H1 (cell line): ENCODE results near the gene ZNF451. TPM values are rescaled to one million over a fixed set of nuclear protein-coding genes. Genes with fewer than 3 reads are reported as not detected.

Experiments used
- CTCF ChIA-PET: fragments of 300-600 bp; sonication (Branson Sonifier 250); formaldehyde crosslinking; loops from one replicate; lab custom pipeline; 2021; ENCODE audit not compliant: partially characterized antibody; lab: Charles Lee
- POLR2A ChIA-PET: fragments of 300-600 bp; sonication (Branson Sonifier 250); formaldehyde crosslinking; loops from one replicate; lab custom pipeline; 2021; ENCODE audit warnings: inconsistent platforms; ENCODE audit not compliant: partially characterized antibody; lab: Charles Lee
- DNase-seq, 2 experiments: peaks; one replicate each; pipeline versions ENCODE4 v3.0.0 to v3.0.0-alpha.2; 2010 to 2022; ENCODE audit warnings: low spot score in 2 of 2, low read depth in 1 of 2, mixed read lengths in 1 of 2
- FAIRE-seq: peaks from 2 replicates; lab custom pipeline; 2011; peaks lifted over from hg19 to GRCh38; lab: Jason Lieb, UNC
- H2AFZ ChIP-seq: 2 replicates; pipeline ENCODE4 v1.8.1; 2012; ENCODE audit warnings: low read length, inconsistent platforms
- H2AK5ac ChIP-seq: 2 replicates; pipeline ENCODE4 v1.6.1; 2013; ENCODE audit warnings: low read depth, low read length
- H2BK120ac ChIP-seq: replicated peaks from 2 replicates; pipeline ENCODE3; 2013; ENCODE audit warnings: low read depth, low read length, inconsistent platforms
- H2BK12ac ChIP-seq: 2 replicates; pipeline ENCODE4 v1.6.1; 2013; ENCODE audit warnings: low read depth, low read length
- H2BK15ac ChIP-seq: 2 replicates; pipeline ENCODE4 v1.6.1; 2013; ENCODE audit warnings: low read length
- H2BK20ac ChIP-seq: 2 replicates; pipeline ENCODE4 v1.6.1; 2013; ENCODE audit warnings: low read length
- H2BK5ac ChIP-seq: 2 replicates; pipeline ENCODE4 v1.6.1; 2013; ENCODE audit warnings: low read depth, low read length
- H3K14ac ChIP-seq: 2 replicates; pipeline ENCODE4 v1.6.1; 2013; ENCODE audit warnings: inconsistent platforms; ENCODE audit not compliant: insufficient read length
- H3K18ac ChIP-seq: 2 replicates; pipeline ENCODE4 v1.6.1; 2013; ENCODE audit warnings: low read length; ENCODE audit errors: extremely low read depth
- H3K23ac ChIP-seq: 2 replicates; pipeline ENCODE4 v1.6.1; 2013; ENCODE audit warnings: inconsistent platforms; ENCODE audit not compliant: insufficient read length
- H3K23me2 ChIP-seq: 2 replicates; pipeline ENCODE4 v1.6.1; 2013; ENCODE audit warnings: low read depth, low read length
- H3K27ac ChIP-seq: 2 replicates; pipeline ENCODE4 v1.6.1; 2011; ENCODE audit warnings: low read depth, low read length, inconsistent platforms
- H3K27me3 ChIP-seq, 4 experiments: replicated peaks in 1 of 4; 1 replicate in 1 of 4; 2 replicates in 3 of 4; pipeline versions ENCODE4 v1.6.1 to v1.8.1; 2011 to 2013; ENCODE audit warnings: low read length in 3 of 4, mild to moderate bottlenecking in 3 of 4, inconsistent platforms in 2 of 4, mixed read lengths in 2 of 4, moderate library complexity in 1 of 4; ENCODE audit not compliant: control insufficient read depth in 3 of 4, insufficient read depth in 3 of 4; ENCODE audit errors: extremely low read depth in 1 of 4
- H3K36me3 ChIP-seq, 4 experiments: 2 replicates each; pipeline versions ENCODE4 v1.6.1 to v1.8.1; 2011 to 2013; ENCODE audit warnings: mild to moderate bottlenecking in 4 of 4, low read length in 3 of 4, moderate library complexity in 2 of 4, control low read depth in 1 of 4, inconsistent platforms in 1 of 4; ENCODE audit not compliant: insufficient read depth in 4 of 4, control insufficient read depth in 2 of 4
- H3K4ac ChIP-seq: replicated peaks from 2 replicates; pipeline ENCODE3; 2013; ENCODE audit warnings: low read length, low read depth, mixed read lengths, inconsistent platforms; ENCODE audit not compliant: insufficient read length
- H3K4me1 ChIP-seq, 4 experiments: replicated peaks in 1 of 4; 1 replicate in 1 of 4; 2 replicates in 3 of 4; pipeline versions ENCODE4 v1.6.1 to v1.8.1; 2011 to 2013; ENCODE audit warnings: low read length in 3 of 4, inconsistent platforms in 2 of 4, mixed read lengths in 1 of 4; ENCODE audit not compliant: insufficient read depth in 4 of 4, control insufficient read depth in 3 of 4
- H3K4me2 ChIP-seq, 2 experiments: 2 replicates each; pipeline versions ENCODE4 v1.6.1 to v1.8.1; 2011 to 2013; ENCODE audit warnings: low read depth in 2 of 2, low read length in 2 of 2, control low read depth in 1 of 2, inconsistent platforms in 1 of 2, mild to moderate bottlenecking in 1 of 2; ENCODE audit not compliant: insufficient read depth in 1 of 2
- H3K4me3 ChIP-seq, 4 experiments: fragments of 200-600, 300-600 bp in 1 of 4; sonication (generic), shearing (Covaris generic), sonication (Bioruptor Twin) in 1 of 4; 2 replicates each; pipeline versions ENCODE4 v1.5.1 to v1.8.1; 2011 to 2016; ENCODE audit warnings: low read length in 4 of 4, low read depth in 3 of 4, control low read depth in 2 of 4, inconsistent platforms in 2 of 4, mild to moderate bottlenecking in 2 of 4, mixed read lengths in 1 of 4, moderate library complexity in 1 of 4; ENCODE audit not compliant: insufficient read depth in 2 of 4; ENCODE audit errors: extremely low read depth in 1 of 4
- H3K56ac ChIP-seq: replicated peaks from 2 replicates; pipeline ENCODE3; 2013; ENCODE audit warnings: low read depth, mild to moderate bottlenecking, mixed read lengths, low read length, inconsistent platforms; ENCODE audit not compliant: insufficient read length
- H3K79me1 ChIP-seq: 2 replicates; pipeline ENCODE4 v1.6.1; 2013; ENCODE audit warnings: low read depth, low read length, control low read depth
- H3K79me2 ChIP-seq, 2 experiments: 2 replicates each; pipeline versions ENCODE4 v1.6.1 to v1.8.1; 2012 to 2013; ENCODE audit warnings: low read length in 2 of 2, mild to moderate bottlenecking in 2 of 2, inconsistent platforms in 1 of 2; ENCODE audit not compliant: insufficient read depth in 2 of 2, control insufficient read depth in 1 of 2
- H3K9ac ChIP-seq, 4 experiments: replicated peaks in 1 of 4; 1 replicate in 1 of 4; 2 replicates in 3 of 4; pipeline versions ENCODE4 v1.6.1 to v1.8.1; 2011 to 2013; ENCODE audit warnings: low read depth in 3 of 4, low read length in 3 of 4, control low read depth in 2 of 4, mild to moderate bottlenecking in 2 of 4, moderate library complexity in 2 of 4, inconsistent platforms in 1 of 4; ENCODE audit errors: extremely low read depth in 1 of 4
- H3K9me3 ChIP-seq, 2 experiments: 2 replicates each; pipeline versions ENCODE4 v1.6.1 to v1.8.1; 2012 to 2013; ENCODE audit warnings: mild to moderate bottlenecking in 2 of 2, moderate library complexity in 2 of 2, control low read depth in 1 of 2, inconsistent platforms in 1 of 2, low read depth in 1 of 2, low read length in 1 of 2, mixed read lengths in 1 of 2; ENCODE audit not compliant: insufficient read depth in 2 of 2
- H4K20me1 ChIP-seq, 2 experiments: replicated peaks in 1 of 2; 2 replicates each; pipeline versions ENCODE3 to v1.8.1; 2011 to 2013; ENCODE audit warnings: inconsistent platforms in 2 of 2, low read length in 2 of 2, mild to moderate bottlenecking in 1 of 2; ENCODE audit not compliant: insufficient read depth in 2 of 2, control insufficient read depth in 1 of 2
- H4K5ac ChIP-seq: 2 replicates; pipeline ENCODE4 v1.6.1; 2013; ENCODE audit warnings: low read length, low read depth, mixed read lengths, inconsistent platforms; ENCODE audit not compliant: insufficient read length
- H4K8ac ChIP-seq: 2 replicates; pipeline ENCODE4 v1.8.0; 2013; ENCODE audit warnings: mild to moderate bottlenecking, moderate library complexity, low read length, inconsistent platforms; ENCODE audit not compliant: insufficient read depth; ENCODE audit errors: extremely low read depth
- H4K91ac ChIP-seq: replicated peaks from 2 replicates; pipeline ENCODE3; 2013; ENCODE audit warnings: low read length, mixed read lengths, inconsistent platforms; ENCODE audit not compliant: insufficient read length
- WGBS, 2 experiments: shearing (Covaris generic) in 1 of 2; methylation state at CpG; one replicate each; pipeline versions ENCODE4 v1.1.6 to v1.1.7; 2013 to 2015; ENCODE audit warnings: low lambda C conversion rate in 2 of 2, mixed read lengths in 2 of 2, inconsistent platforms in 1 of 2, low coverage in 1 of 2, missing lambda C conversion rate in 1 of 2; ENCODE audit not compliant: insufficient replicate concordance in 2 of 2, insufficient coverage in 1 of 2, insufficient read length in 1 of 2; ENCODE audit errors: extremely low coverage in 1 of 2, missing lambda C conversion rate in 1 of 2; 5-methylcytosine and 5-hydroxymethylcytosine counted together
- polyA plus RNA-seq, 7 experiments: library from polyadenylated mRNA; depleted of rRNA in 3 of 7; stranded (reverse) in 5 of 7; unstranded in 2 of 7; fragments of >200 nt in 5 of 7; fragments of 200-250 nt in 2 of 7; gene quantifications; 1 replicate in 5 of 7; 2 replicates in 1 of 7; 4 replicates in 1 of 7; pipeline versions ENCODE4 v1.2.1 to v1.2.3, GENCODE V29; 2011 to 2013; ENCODE audit warnings: missing spikeins in 2 of 7, mixed read lengths in 2 of 7
- total RNA-seq: library from RNA; stranded (reverse); fragmentation: NEBNext Ultra II Directional; extraction: Animal tissue kit (Norgen Biotek cat#: 25700); gene quantifications from 2 replicates; pipeline ENCODE4 v1.2.1, GENCODE V29; 2021

The ZNF451 gene
- total and polyA plus RNA-seq, 2 of the 8 experiments (the other 6 are each of a cell fraction or from before 2014, with no cell fraction given), result 10.7 to 56.8 TPM

DNA sequence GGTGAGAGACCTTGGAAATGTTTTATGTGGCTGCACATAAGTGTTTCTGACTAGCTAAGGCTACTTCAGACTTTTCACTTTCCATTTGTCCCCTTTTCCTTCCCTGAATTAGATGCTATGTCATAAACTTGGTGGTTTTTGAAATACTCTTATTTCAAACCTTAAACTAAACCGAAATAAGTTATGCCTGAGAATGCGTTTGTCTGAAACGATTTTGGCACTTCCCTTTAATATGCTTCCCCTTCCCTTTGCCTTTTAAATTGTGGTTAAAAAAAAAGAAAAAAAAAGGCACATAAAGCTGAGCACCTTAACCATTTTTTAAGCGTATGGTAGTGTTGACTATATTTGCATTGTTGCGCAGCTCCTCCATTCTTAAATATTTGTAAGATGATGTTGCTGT lies 14.3 kb downstream of the ZNF451 start:
- H4K5ac ChIP-seq, result no peak overlapping the region
- H3K36me3 ChIP-seq, result peaks cover 14 to 48% (median 38%) of the 10 kb centered on the region in 4 experiments
- no peak overlapping the region for H3K23ac ChIP-seq
- H2BK12ac ChIP-seq, result no peak overlapping the region
- no peaks in the 10 kb centered on the region for H3K9me3 ChIP-seq
- H3K14ac ChIP-seq, result no peak overlapping the region
- POLR2A ChIA-PET, result no interaction called here
- no peaks in the 10 kb centered on the region for H3K79me1 ChIP-seq
- no peak overlapping the region for H3K56ac ChIP-seq
- H3K4me3 ChIP-seq, result no peak overlapping the region
- no peaks in the 10 kb centered on the region; a peak in 2 of 7 replicates for H3K4me1 ChIP-seq
- H2BK15ac ChIP-seq, result no peak overlapping the region
- H3K27me3 ChIP-seq, result no peaks in the 10 kb centered on the region
- H3K79me2 ChIP-seq, result peaks cover 0 to 54% of the 10 kb centered on the region in 2 experiments; a peak in 3 of 4 replicates
- no peak overlapping the region for H3K9ac ChIP-seq
- CTCF ChIA-PET, result interaction anchor here (0.6 kb wide), 1 partner anchor 7 kb away, joined by 3 read pairs; no protein-coding TSS in a partner anchor
- no peak for DNase-seq
- peaks cover 4 to 7% of the 10 kb centered on the region in 2 experiments for H4K20me1 ChIP-seq
- no peak overlapping the region for H2AFZ ChIP-seq
- H2BK120ac ChIP-seq, result no peak overlapping the region
- no peak overlapping the region for H3K4me2 ChIP-seq
- no peak for FAIRE-seq
- no peak overlapping the region for H3K18ac ChIP-seq
- H2BK20ac ChIP-seq, result no peak overlapping the region
- WGBS, 2 experiments, result 91% methylated on average over 5 of the region's 5 CpGs; no CpG with 5 or more reads in 1 of the 2 experiments
- no peak overlapping the region for H4K8ac ChIP-seq
- H4K91ac ChIP-seq, result no peak overlapping the region
- no peak overlapping the region for H2AK5ac ChIP-seq
- no peak overlapping the region for H3K4ac ChIP-seq
- H2BK5ac ChIP-seq, result no peak overlapping the region
- H3K27ac ChIP-seq, result no peak overlapping the region
- no peaks in the 10 kb centered on the region for H3K23me2 ChIP-seq
